Measurements from ENCODE around the gene CRYZ.
"Not testable (repeated sequence)": the region's sequence is repeated elsewhere in the genome, so short reads cannot be mapped to it uniquely, and the experiment has no call there.

CRYZ gene, protein sequence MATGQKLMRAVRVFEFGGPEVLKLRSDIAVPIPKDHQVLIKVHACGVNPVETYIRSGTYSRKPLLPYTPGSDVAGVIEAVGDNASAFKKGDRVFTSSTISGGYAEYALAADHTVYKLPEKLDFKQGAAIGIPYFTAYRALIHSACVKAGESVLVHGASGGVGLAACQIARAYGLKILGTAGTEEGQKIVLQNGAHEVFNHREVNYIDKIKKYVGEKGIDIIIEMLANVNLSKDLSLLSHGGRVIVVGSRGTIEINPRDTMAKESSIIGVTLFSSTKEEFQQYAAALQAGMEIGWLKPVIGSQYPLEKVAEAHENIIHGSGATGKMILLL

DNA sequence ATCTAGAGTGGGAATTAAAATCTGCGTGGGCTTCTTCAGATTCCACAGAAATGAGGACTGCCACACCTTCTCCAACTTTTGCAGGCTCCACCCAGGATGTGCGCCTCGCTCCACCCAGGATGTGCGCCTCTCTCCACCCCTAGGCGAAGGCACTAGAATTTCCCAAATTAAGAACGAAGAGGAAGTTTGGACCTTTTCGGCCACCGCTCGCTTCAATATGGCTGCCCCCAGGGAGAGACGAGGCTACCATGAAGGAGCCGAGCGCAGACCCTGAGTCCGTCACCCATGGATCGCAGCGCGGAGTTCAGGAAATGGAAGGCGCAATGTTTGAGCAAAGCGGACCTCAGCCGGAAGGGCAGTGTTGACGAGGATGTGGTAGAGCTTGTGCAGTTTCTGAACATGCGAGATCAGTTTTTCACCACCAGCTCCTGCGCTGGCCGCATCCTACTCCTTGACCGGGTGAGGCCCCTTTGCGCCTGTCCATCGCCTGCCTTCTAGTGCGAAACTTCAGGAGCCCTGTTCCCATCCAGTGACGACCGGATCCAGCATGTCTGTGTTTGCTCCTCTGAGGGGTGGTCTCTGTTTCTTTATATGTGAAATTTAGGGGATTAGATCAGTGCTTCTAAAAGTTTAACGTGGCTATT is at the start of gene CRYZ, which contains the start of gene TYW3:
Gene CRYZ (minus strand): TSS at position 91 of the 644 bp plus-strand sequence. CDS start 8,229 bp downstream, outside the sequence.
Gene TYW3 (plus strand): TSS at position 193 of the 644 bp plus-strand sequence. CDS start 93 bp downstream, at position 286.
- DNase-seq (ENCODE audit: low read depth in 2 of 2), result peak; percentile 89 to 92

DNA sequence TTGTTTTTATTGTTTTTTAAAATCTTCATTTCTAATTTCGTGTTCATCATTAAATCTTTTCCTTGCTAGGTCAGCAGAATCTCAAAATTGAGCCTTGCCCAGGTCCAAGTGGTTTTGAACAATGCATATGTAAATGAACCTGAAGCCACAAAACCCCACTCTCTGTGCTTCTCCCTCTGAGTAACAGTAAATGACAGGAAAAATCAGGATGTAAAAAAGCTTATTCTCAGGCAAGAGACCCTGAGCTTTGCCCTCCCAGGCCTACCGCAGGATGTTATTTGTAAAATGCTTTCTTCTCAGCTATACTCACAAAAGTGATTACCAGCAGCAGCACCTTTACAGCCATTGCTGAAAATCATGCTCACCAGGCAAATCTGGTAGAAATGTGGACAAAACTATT is 47.7 kb upstream of the CRYZ start:
- DNase-seq (ENCODE audit: low read depth in 2 of 2), result no peak

DNA sequence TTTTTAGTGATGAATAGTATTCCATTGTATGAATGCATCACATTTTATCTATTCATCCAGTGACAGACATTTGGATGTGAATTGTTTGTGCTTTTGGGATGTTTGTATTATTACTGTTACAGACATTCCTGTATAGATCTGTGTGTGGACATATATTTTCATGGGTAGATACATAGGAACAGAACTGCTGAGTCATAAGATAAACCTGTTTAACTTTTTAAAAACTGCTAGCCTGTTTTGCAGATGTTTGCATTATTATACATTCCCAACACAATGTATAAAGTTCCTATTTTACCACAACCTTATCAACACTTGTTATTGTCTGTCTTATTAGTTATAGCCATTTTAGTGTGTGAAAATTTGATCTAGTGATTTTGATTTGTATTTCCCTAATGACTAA is 46.9 kb upstream of the CRYZ start:
- no peak for DNase-seq (ENCODE audit: low read depth in 2 of 2)

DNA sequence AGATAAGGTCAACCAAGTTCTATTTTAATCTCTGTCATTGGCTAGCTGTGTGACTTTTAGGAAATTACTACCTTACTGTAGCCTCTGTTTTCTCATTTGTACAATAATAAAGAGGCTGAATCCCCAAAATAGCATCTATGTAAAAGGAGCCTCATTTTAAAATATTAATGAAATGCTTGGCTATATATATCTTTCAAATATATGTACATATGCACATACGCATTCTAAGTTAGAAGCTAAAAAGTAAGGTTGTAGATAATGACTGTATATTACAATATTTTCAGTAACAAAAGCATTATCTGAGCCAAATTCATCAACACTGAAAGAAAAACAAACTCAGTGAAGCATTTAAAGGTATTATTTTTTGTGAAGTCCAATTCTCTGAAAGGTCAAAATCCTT is 44.7 kb upstream of the CRYZ start:
- no peak for DNase-seq (ENCODE audit: low read depth in 2 of 2)

DNA sequence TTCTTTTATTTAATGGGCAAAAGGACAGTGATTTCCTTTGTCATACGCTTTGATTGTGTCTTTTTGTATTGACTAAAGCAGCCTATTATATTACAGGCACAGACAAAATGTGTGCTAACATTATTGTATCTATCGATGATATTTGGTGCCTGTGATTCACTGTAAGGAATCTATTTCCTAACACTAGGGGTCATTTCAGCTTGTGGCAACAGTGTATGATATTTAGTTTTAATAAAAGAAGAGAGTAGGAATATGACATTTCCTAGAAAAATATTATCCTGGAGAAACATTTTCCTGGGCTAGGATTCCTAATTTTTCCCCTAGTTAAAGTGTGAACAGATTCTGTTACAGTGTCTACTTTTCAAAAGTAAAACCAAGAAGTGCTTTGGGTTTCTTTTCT is 42.9 kb upstream of the CRYZ start:
- DNase-seq (ENCODE audit: low read depth in 2 of 2), result no peak

DNA sequence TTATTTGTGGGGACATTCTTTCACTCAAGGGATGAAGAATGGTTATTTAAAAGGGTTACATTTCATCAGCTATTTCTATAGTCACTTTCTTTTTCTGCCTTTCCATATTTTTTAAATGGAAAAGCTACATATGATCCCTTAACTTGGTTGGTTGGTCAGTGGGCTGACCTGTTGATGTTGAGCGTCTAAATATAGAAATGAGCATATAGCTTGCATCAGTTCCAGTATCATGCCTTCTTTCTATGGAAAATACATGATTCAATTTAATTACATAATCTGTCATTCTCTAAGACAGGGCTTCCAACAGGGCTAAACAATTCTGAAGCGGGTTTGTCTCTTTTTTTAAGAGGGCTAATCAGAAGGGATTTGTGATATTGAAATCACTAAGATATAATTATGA is 40.7 kb upstream of the CRYZ start:
- no peak for DNase-seq (ENCODE audit: low read depth in 2 of 2)

DNA sequence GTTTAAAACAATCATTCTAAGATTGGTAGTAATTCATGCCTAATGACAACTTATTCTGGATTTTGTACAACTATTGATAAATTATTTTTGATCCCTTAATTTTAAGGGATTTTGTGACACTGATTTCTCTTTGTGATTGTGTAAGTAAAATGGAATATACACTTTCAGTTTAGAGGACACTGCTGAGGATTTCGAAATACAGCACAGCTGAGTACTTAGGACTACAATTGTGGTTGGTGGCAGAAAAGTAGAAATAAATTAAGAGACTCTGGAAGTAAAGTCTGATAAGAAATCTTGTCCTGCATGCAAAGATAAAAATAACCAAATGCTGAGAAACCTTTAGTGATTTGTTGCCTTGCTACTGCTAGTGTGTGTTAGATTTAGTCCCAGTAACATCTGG is 40.1 kb upstream of the CRYZ start:
- DNase-seq (ENCODE audit: low read depth in 2 of 2), result no peak

DNA sequence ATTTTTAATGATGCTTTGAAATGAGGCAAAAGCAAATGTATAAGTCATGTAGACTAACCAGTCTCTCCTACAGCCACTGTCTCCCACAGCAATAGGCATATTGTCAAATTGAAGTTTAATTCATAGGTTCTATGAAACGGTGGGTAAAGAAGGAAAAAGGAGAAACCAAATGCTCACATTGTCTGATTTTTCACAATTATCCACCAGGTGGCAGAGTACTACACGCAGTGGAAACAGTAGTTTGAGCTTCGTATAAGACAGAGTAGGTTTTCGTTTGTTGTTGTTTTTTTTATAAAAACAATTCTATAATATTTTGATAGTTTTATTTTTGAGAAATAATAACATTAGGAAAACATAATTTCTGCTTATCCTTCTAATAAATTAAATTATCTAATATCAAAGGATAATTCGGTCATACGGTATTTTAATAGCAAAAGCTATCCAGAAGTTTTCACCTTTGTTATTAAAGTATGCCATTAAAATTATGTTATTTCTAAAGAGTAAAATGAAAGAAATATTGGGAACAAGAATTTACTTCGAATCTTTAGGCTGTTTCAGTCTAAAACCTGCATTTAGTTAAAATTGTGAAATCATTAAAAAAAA is 39.2 kb upstream of the CRYZ start:
- peak; percentile 18 to 20 for DNase-seq (ENCODE audit: low read depth in 2 of 2)

DNA sequence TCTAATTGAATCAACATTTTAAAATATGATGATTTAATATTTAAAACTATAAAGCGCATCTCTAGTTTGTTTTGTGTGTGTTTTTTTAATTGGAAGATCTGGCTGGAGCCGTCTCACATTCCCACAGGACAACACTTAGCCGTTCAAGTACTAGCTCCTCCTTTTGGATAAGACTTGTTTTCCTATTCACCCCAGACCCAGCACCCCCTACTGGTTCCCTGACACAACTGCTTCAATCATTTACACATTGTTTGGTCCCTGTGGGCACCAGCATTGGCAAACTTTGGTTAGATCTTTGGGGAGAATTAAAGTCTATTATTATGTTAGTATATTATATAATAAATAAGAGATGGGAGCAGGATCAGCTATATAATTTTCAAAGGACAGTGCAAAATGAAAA is 34.6 kb upstream of the CRYZ start:
- DNase-seq (ENCODE audit: low read depth in 2 of 2), result no peak

DNA sequence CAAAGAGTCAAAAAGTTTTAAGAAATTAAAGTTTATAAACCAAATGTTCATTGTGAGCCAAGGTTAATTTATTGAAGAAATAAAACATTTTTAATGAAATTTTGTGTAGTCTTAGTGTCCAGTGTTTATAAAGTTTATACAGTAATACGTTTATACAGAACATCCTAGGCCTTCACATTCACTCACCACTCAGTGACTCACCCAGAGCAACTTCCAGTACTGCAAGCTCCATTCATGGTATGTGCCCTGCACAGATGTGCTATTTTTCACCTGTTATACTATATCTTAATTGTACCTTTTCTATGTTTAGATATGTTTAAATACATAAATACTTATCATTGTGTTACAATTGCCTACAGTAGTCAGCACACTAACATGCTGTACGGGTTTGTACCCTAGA is 33.7 kb upstream of the CRYZ start:
- DNase-seq (ENCODE audit: low read depth in 2 of 2), result no peak

DNA sequence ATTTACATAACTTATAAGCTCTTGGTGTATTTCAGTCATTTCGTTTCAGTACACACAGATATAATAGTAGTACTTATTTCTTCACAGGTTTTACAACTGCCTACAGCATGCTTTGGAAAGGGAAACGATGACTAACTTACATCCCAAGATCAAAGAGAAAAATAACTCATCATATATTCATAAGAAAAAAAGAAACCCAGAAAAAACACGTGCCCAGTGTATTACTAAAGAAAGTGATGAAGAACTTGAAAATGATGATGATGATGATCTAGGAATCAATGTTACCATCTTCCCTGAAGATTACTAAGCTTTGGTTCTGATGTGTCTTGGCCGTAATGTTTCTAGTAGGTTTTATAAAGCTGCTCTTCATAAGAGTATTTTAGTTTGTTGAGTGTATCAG is 31.0 kb upstream of the CRYZ start:
- no peak for DNase-seq (ENCODE audit: low read depth in 2 of 2)

DNA sequence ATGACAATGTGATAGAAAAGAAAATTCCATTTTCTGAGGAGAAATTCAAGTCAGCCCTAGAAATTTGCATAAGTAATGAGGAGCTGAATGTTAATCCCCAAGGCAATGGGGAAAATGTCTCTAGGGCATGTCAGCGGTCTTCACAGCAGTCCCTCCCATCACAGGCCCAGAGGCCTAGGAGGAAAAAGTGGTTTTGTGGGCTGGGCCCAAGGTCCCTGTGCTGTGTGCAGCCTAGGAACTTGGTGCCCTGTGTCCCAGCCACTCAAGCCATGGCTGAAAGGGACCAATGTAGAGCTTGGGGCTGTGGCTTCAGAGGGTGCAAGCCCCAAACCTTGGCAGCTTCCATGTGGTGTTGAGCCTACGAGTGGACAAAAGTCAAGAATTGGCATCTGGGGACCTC is 23.8 kb upstream of the CRYZ start:
- not testable (repeated sequence) for DNase-seq (ENCODE audit: low read depth in 2 of 2)

DNA sequence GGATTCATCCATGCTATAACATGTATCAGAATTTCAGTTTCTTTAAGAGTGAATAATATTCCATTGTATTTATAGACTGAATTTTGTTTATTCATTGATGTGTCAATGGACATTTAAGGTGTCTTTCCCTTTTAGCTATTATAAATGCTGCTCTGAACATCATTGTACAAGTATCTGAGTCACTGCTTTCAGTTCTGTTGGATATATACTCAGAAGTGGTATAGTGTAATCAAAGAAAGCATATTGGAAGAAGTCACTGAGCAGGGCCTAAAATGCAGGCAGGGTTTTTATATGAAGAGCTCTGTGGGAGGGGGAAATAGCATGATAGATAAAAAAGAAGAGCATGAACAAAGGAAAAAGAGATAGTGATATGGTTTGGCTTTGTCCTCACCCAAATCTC is 22.6 kb upstream of the CRYZ start:
- DNase-seq (ENCODE audit: low read depth in 2 of 2), result no peak

DNA sequence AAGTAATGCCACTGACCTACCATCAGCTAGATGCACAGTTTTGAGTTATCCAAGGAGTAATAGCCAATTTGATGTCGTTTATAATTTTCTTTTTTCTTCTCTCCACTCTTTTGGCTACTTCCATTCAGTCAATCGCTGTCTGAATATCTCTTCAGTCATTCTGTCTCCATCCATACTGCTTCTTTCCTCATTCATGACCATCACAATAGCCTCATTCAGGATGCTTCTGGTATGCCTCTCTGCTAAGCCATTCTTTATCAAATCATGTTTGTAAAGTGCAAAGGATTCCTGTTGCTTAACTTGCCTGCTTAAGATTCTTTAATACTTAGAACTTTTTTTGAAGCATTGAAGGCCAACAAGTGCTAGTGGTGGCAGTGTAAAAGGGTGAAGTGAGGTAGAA is 20.3 kb upstream of the CRYZ start:
- no peak for DNase-seq (ENCODE audit: low read depth in 2 of 2)

DNA sequence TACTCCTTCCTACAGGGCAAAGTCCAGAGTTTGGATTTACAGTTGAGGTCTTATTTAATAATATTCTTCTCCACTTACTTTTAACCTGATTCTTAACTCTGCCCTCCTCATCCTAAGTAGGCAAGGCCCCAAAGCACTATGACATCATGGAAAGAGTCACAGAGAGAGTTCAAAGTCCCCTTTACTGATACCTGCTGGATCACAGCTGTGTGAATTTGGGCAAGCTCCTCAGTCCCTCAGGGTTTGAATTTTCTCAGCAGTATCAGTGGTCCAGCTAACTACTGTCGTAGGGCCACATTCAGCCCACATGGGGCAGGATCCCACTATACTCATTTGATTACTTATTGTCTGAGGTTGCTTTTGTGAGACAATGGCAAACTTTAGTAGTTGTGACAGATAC is 16.1 kb upstream of the CRYZ start:
- no peak for DNase-seq (ENCODE audit: low read depth in 2 of 2)

DNA sequence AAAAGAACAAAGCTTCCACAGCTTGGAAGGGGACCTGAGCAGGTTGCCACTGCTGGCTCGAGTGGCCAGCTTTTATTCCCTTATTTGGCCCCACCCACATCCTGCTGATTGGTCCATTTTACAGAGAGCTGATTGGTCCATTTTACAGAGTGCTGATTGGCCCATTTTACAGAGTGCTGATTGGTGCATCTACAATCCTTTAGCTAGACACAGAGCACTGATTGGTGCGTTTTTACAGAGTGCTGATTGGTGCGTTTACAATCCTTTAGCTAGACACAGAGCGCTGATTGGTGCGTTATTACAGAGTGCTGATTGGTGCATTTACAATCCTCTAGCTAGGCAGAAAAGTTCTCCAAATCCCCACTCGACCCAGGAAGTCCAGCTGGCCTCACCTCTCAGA is 12.4 kb upstream of the CRYZ start:
- not testable (repeated sequence) for DNase-seq (ENCODE audit: low read depth in 2 of 2)

DNA sequence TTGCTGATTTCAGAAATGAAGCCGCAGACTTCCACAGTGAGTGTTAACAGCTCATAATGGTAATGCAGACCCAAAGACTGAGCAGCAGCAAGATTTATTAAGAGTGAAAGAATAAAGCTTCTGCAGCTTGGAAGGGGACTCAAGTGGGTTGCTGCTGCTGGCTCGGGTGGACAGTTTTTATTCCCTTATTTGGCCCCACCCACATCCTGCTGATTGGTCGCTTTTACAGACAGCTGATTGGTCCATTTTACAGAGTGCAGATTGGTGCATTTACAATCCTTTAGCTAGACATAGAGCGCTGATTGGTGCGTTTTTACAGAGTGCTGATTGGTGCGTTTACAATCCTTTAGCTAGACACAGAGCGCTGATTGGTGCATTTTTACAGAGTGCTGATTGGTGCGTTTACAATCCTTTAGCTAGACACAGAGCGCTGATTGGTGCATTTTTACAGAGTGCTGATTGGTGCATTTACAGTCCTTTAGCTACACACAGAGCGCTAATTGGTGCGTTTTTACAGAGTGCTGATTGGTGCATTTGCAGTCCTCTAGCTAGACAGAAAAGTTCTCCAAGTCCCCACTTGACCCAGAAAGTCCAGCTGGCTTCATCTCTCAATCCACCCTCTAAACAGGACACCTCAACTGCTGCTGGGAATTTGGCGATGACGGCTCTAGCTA is 7.6 kb upstream of the CRYZ start:
- not testable (repeated sequence) for DNase-seq (ENCODE audit: low read depth in 2 of 2)

DNA sequence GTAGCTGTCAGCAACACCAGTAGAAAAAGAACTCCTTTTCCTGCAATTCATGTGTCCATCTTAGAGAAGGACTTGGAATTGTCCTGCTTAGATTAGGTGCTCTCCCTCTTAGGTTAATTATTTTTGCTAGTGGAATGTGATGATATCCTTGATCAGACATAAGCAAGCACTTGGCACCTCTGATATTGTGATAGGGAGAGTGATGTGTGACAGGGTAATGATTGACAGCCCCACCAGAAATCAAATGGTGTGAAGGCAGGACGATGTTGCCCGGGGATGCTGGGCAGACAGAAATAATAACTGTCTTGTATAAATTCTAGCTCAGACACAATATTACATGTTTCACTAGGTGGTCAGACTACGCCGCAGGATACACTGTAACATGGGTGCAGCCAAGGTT is 4.5 kb upstream of the CRYZ start:
- no peak for DNase-seq (ENCODE audit: low read depth in 2 of 2)

DNA sequence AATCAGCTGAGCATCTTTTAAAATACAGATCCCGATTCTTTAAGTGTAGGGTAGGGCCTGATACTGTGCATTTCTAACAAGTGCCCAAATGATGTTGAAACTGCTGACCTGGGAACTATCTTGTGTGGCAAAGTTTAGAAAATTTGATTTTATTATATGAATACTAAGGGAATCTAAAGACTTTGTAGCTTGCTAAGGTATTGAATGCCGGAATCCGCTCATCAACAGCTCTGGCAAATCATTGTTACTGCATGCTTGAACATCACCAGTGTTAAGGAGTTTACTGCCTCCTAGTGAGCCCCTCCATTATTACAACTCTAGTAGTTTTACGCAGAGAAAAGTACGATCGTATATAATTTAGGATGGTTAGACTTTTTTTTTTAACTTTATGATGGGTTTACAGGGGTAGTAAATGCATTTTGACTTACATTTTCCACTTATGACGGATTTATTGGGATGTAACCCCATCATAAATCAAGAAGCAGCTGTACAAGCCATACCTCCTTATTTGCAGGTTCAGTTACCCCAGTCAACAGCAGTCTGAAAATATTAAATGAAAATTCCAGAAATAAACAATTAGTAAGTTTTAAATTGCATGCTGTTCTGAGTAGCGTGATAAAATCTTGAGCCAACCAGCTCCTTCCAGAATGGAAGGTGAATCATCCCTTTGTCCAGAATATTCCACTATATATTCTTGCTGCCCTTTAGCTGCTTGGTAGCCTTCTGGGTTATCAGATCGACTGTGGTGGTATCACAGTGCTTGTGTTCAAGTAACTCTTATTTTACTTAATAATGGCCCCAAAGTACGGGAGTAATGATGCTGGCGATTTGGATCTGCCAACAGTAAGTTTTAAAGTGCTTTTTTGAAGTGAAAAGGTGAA is 994 bp upstream of the CRYZ start:
- DNase-seq (ENCODE audit: low read depth in 2 of 2), result peak; percentile 36 to 45

DNA sequence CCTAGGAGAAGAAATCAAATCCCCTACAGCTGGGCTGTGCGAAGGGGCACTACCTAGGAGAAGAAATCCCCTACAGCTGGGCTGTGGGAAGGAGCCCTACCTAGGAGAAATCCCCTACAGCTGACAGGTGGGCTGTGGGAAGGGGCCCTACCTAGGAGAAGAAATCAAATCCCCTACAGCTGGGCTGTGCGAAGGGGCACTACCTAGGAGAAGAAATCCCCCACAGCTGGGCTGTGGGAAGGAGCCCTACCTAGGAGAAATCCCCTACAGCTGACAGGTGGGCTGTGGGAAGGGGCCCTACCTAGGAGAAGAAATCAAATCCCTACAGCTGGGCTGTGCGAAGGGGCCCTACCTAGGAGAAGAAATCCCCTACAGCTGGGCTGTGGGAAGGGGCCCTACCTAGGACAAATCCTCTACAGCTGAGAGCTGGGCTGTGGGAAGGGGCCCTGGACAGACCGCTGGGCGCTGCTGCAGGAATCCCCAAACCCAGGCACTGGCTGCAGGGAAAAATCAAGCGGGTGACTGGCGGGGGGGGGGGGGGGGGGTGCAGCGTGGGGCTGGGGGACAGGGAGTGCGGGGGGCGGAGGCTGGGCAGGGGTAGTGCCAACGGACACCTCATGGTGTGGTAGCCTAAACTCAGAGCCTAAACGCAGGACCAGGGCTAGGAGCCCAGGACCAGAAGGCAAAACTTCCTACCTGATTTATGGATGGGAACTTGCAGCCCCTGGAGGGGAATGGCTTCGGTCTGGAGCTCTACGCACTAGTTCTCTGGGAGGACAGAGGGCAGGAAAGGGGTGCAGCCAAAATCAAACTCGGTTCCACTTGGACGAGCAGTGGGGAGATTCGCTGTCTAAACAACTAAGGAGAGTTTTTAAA is 541 bp downstream of the CRYZ start:
- not testable (repeated sequence) for DNase-seq (ENCODE audit: low read depth in 2 of 2)

Measured in fibroblast of skin of left quadriceps (primary cell).